Measurements from ENCODE around the gene TRAM2. TPM values are rescaled to one million over a fixed set of nuclear protein-coding genes. Genes with fewer than 3 reads are reported as not detected.

TRAM2 gene
- total and polyA plus RNA-seq, 9 of the 15 experiments (the other 6 are each of a cell fraction or from before 2014, with no cell fraction given) = 2.6 to 13.3 (median 8.9) TPM

- TF ChIP-seq ZNF766 (CRISPR knock-in tag; conservative IDR thresholded peaks at IDR 0.05) = 0 out of 2 replicates have a peak, but pooled peaks have one; percentile 1
These were observed 58.4 kb downstream of the TRAM2 start (continued) for GRCh38 chr6:52518279-52518945.

GRCh38 chr6:52517502-52518278 is 59.2 kb downstream of the TRAM2 start:
- in situ Hi-C loops (cut with MboI) = no loop called here
- Histone ChIP-seq H2AFZ (ENCODE audit: low read depth, low read length) (peak overlapping the region; percentile 86), H3K9me3 (replicated peaks; ENCODE audit: control insufficient read depth, insufficient read depth, low read depth, low read length) (no peaks in the 10 kb centered on the region), H3K4me2 (ENCODE audit: insufficient read depth, low read length) (peak overlapping the region; percentile 84), H3K9me1 (ENCODE audit: control insufficient read depth, insufficient read depth, low read length) (peaks cover 3% of the 10 kb centered on the region), H3K4me3 (peak overlapping the region; percentile 23), H3K27me3 (ENCODE audit: control insufficient read depth in 2 of 2, insufficient read depth in 2 of 2, low read length in 2 of 2) (no peaks in the 10 kb centered on the region), H4K20me1 (replicated peaks; ENCODE audit: control insufficient read depth, insufficient read depth, low read length) (no peaks in the 10 kb centered on the region), H3K36me3 (ENCODE audit: control insufficient read depth, insufficient read depth, low read length) (peaks cover 29% of the 10 kb centered on the region; the same call in 2 of the 3 replicates), H3K79me2 (ENCODE audit: control insufficient read depth, insufficient read depth, low read length) (peaks cover 6% of the 10 kb centered on the region; the same call in 1 of the 3 replicates), H3K27ac (ENCODE audit: extremely low read depth, low read depth, low read length) (peak overlapping the region; percentile 90), H3K4me1 (replicated peaks in 1 of 2; ENCODE audit: control insufficient read depth in 2 of 2, insufficient read depth in 2 of 2, low read length in 2 of 2) (peaks cover 29 to 51% of the 10 kb centered on the region in 2 experiments), H3K9ac (ENCODE audit: insufficient read depth in 1 of 2, low read depth in 2 of 2, low read length in 2 of 2) (peak overlapping the region; percentile 70 to 88)
- DNase-seq (ENCODE audit: extremely low read depth in 1 of 4, low spot score in 3 of 4) (peak; percentile 82 to 92 (median 86)), FAIRE-seq (peak; percentile 99), ATAC-seq (peak; percentile 97)
- POLR2A ChIA-PET = interaction anchor here (0.5 to 1.8 kb wide), 3 partner anchors 10 to 35 kb away, joined by 3 to 6 read pairs (median 3); no protein-coding TSS in a partner anchor
- WGBS (ENCODE audit: insufficient coverage, low coverage, missing lambda C conversion rate) = 1% methylated on average over 14 of the region's 14 CpGs
- BruUV-seq (replicated peaks) = no TSS peak
- CTCF ChIA-PET (ENCODE audit: low intra/inter-chr PET ratio) = no interaction called here
- intact Hi-C loops (cut with micrococcal nuclease) = loop anchor here (5.0 to 10.0 kb wide), 2 partner anchors 60 to 233 kb away; partner anchors contain the start of genes MCM3 and TRAM2
- TF ChIP-seq MTA1 (IDR thresholded peaks at IDR 0.05; ENCODE audit: borderline replicate concordance) (peak; percentile 65; the same call in 1 of the 2 replicates), MLLT1 (IDR thresholded peaks at IDR 0.05) (peak; percentile 51 to 71; a peak in 3 of 4 replicates), NONO (IDR thresholded peaks at IDR 0.05; ENCODE audit: low read depth in 2 of 2, low read length in 1 of 2) (0 out of 4 replicates have a peak, but pooled peaks of 1 of the 2 experiments have one; percentile 11), ZBTB11 (CRISPR knock-in tag; IDR thresholded peaks at IDR 0.05) (no peak), CTBP1 (IDR thresholded peaks at IDR 0.05; ENCODE audit: borderline replicate concordance) (peak; percentile 84), CBX3 (IDR thresholded peaks at IDR 0.05; ENCODE audit: borderline replicate concordance in 1 of 2, low read length in 2 of 2) (0 out of 3 replicates have a peak, but pooled peaks of 1 of the 2 experiments have one; percentile 45), ZHX1 (conservative IDR thresholded peaks at IDR 0.05; ENCODE audit: low read length) (peak; percentile 78; the same call in 1 of the 2 replicates)
